Measurements from ENCODE around the gene SNRPF.

SNRPF gene

DNA sequence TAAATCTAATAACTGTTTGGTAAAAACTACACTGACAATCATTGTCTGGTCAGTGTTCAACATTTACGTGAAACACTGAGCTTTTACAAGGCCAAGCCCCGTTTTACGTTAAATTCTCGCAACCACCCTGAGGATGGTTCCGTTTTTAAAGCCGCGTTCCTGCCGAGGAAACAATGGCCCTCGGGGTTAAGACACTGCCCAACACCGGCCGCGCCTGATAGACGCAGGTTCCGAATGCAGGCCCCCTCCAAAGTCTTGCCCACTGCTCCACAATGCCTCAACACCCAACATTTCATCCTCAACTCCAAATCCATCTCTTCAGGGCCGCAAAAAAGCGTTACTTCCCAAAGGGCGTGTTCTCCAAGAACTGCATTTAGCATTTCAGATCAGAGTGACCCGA lies 953 bp upstream of the SNRPF start:
- FAIRE-seq, result no peak
- DNase-seq (ENCODE audit: extremely low spot score, insufficient read length, low read depth), result no peak

DNA sequence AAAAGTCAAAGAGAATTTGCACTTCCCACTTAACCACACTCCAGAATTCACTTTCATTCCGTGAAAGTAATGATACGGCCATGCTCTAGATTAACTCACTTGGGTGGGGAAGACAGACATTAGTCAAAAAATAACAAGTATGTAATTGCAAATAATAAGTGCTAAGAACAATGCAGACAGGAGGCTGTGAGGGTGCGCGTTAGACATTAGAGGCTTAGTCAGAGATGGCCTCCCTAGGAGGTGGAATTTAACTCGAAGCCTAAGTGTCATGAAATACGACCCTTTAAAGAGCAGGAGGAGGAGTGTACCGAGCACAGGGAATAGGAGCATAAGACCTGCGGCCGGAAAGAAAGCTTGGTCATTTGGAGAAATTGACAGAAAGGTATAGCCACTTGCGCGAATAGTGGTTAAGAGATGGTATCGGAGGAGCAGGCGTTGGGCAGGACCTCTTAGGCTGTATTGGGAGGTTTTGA lies 628 bp downstream of the SNRPF start:
- FAIRE-seq, result no peak
- DNase-seq (ENCODE audit: extremely low spot score, insufficient read length, low read depth), result no peak

GRCh38 chr12:95859947-95860850 lies 1.4 kb downstream of the SNRPF start:
- no peak for DNase-seq (ENCODE audit: extremely low spot score, insufficient read length, low read depth)
- peak; percentile 39 for FAIRE-seq

GRCh38 chr12:95862038-95862437 lies 3.3 kb downstream of the SNRPF start:
- no peak for FAIRE-seq

GRCh38 chr12:95863337-95863736 lies 4.6 kb downstream of the SNRPF start:
- no peak for DNase-seq (ENCODE audit: extremely low spot score, insufficient read length, low read depth)
- FAIRE-seq, result no peak

More at GRCh38 chr12:95862038-95862437, 3.3 kb downstream of the SNRPF start:
- no peak for DNase-seq (ENCODE audit: extremely low spot score, insufficient read length, low read depth)

- FAIRE-seq, result no peak
- no peak for DNase-seq (ENCODE audit: extremely low spot score, insufficient read length, low read depth)
These were observed 12.1 kb downstream of the SNRPF start for GRCh38 chr12:95870897-95871296.

- DNase-seq (ENCODE audit: extremely low spot score, insufficient read length, low read depth) (no peak), FAIRE-seq (no peak)
These were observed 15.7 kb downstream of the SNRPF start for GRCh38 chr12:95874452-95874851.

DNA sequence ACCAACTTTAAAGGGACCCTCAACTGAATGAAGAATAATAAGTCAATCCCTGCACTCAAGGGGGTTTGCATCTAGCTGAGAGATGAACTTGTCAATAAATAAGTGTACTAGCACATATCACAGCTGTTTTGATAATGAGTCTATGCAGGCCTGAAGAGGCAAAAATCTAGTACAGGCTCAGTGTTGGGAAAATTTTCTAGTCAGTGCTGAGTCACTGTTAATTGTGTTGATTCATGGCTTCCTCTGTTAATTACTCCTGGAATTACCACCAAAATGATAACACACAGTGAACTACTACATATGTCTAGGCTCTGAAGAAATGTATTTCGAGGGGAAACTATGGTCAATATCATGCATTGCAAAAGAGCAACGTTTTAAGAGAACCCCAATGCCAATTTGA lies 18.9 kb downstream of the SNRPF start:
- FAIRE-seq, result no peak
- no peak for DNase-seq (ENCODE audit: extremely low spot score, insufficient read length, low read depth)

- no peak for FAIRE-seq
- no peak for DNase-seq (ENCODE audit: extremely low spot score, insufficient read length, low read depth)
These were observed 22.1 kb downstream of the SNRPF start for GRCh38 chr12:95880895-95881294.

DNA sequence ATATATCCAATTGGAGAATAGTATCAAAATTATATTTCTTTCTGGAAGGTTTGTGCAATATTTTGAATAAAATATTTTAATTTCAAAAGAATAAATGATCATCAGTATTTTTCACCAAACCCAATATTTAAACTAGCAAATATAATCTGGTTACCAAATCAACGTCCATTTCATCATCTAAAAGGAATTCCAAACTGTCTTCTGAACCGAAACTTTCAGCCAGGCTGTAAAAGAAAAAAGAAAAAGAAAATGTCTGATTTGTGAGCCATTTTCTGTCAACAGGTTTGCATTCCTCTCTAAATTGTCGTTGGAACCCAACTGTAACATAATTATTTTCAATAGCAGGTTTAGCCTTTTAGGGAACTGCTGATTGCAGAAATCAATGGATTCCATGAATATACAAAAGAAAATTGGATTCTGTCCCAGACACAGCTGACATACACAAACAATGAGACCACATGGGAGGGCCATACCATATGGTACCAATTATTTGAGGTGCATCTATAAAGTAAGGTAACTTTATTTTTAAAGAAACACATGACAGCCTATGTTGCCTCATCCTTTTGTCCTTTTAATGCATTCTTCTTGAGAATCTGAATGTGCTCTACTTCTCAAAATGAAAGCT lies 22.7 kb downstream of the SNRPF start:
- DNase-seq (ENCODE audit: extremely low spot score, insufficient read length, low read depth) (no peak), FAIRE-seq (no peak)

- no peak for FAIRE-seq
These were observed 23.3 kb downstream of the SNRPF start for GRCh38 chr12:95882080-95882479.

GRCh38 chr12:95882873-95883272 lies 24.1 kb downstream of the SNRPF start:
- FAIRE-seq (no peak), DNase-seq (ENCODE audit: extremely low spot score, insufficient read length, low read depth) (no peak)

More at GRCh38 chr12:95882080-95882479, 23.3 kb downstream of the SNRPF start:
- no peak for DNase-seq (ENCODE audit: extremely low spot score, insufficient read length, low read depth)

DNA sequence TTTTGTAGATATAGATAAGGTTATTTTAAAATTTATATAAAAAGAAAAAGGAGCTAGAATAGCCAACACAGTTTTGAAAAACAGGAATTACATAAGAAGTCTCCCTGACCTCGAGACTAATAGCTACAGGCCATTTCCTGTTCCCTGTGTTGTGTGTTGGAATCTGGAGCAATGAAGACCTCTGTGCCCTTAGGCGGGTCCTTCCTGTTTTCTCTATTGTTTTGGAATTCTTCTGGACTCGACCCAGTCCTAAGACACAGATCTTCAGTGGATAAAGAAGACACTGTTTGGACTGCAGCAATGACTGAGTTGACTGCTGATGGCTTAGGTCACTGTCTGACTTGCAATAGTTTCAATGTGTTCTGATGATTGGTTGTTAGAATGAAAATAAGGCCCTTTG lies 26.2 kb downstream of the SNRPF start:
- no peak for FAIRE-seq
- DNase-seq (ENCODE audit: extremely low spot score, insufficient read length, low read depth), result no peak

GRCh38 chr12:95887311-95887710 lies 28.6 kb downstream of the SNRPF start:
- no peak for FAIRE-seq

DNA sequence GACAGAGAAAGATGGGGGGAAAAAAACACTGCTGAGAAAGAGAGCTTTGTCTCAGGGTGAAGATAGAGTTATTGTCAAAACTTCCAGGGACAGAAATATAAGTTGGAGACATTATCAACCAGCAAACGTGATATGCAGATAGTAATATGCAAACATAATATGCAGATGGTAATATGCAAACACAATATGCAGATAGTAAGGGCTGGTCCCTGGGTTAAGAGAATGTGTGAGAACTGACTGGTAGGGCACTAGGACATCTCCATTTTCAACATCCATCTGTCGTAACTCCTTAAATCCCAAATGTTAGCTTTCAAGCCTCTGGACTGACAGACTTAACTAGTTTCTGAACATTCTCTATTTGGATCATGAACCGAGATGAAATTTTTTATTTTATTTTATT lies 32.2 kb downstream of the SNRPF start:
- no peak for DNase-seq (ENCODE audit: extremely low spot score, insufficient read length, low read depth)

More at GRCh38 chr12:95887311-95887710, 28.6 kb downstream of the SNRPF start:
- DNase-seq (ENCODE audit: extremely low spot score, insufficient read length, low read depth), result no peak

GRCh38 chr12:95896846-95897245 lies 38.1 kb downstream of the SNRPF start:
- no peak for FAIRE-seq
- no peak for DNase-seq (ENCODE audit: extremely low spot score, insufficient read length, low read depth)

More for the DNA sequence above, 32.2 kb downstream of the SNRPF start:
- no peak for FAIRE-seq

GRCh38 chr12:95898081-95898480 lies 39.3 kb downstream of the SNRPF start:
- FAIRE-seq (no peak), DNase-seq (ENCODE audit: extremely low spot score, insufficient read length, low read depth) (no peak)

DNA sequence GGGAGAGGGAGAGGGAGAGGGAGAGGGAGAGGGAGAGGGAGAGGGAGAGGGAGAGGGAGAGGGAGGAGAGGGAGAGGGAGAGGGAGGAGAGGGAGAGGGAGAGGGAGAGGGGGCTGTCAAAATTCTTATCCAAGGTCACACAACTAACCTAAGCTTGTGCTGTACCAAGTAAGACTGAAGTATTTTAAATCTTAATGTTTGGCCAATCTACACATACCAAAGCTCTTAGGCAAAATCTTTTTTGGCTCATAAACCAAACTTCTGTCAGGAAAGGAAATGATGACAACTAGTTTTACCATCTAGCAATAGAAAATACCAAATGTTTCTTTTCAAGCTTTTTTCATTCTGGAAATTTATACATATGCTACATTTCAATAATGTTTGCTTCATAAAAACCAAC lies 49.8 kb downstream of the SNRPF start:
- no peak for DNase-seq (ENCODE audit: extremely low spot score, insufficient read length, low read depth)
- FAIRE-seq, result no peak

DNA sequence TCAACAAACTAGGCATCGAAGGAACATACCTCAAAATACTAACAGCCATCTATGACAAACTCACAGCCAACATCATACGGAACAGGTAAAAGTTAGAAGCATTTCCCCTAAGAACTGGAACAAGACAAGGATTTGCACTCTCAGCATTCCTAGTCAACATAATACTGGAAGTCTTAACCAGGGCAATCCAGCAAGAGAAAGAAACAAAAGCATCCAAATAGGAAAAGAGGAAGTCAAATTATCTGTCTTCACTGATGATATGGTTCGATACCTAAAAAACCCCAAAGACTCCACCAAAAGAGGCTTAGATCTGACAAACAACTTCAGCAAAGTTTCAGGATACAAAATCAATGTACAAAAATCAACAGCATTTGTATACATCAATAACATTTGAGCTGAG lies 51.1 kb downstream of the SNRPF start:
- DNase-seq (ENCODE audit: extremely low spot score, insufficient read length, low read depth) (no peak), FAIRE-seq (no peak)

Measured in GM18507 (cell line).